Esophagus squamous epithelium (tissue), 5 donors: Measurements from ENCODE around the gene GPC1. TPM values are rescaled to one million over a fixed set of nuclear protein-coding genes. Genes with fewer than 3 reads are reported as not detected.
A peak's percentile ranks its signal among the peaks of the same experiment; 100 is the strongest.

ENCODE experiments used
- DNase-seq: peaks from one replicate; lab custom pipeline; 2025; lab: John Stamatoyannopoulos, UW
- H3K27ac ChIP-seq, 4 donors: fragments of 200-600 bp; sonication (generic); one replicate each; pipeline ENCODE4 v1.5.1; 2016 to 2019; ENCODE audit warnings: mild to moderate bottlenecking in 1 of 4
- H3K27me3 ChIP-seq, 4 donors: fragments of 200-600 bp; sonication (generic); 1 replicate in 3 of 4; 2 replicates in 1 of 4; pipeline versions ENCODE4 v1.5.1 to v1.6.0; 2017 to 2021; ENCODE audit warnings: antibody characterized with exemption in 1 of 4
- H3K36me3 ChIP-seq, 3 donors: fragments of 200-600 bp; sonication (generic); one replicate each; pipeline ENCODE4 v1.5.1; 2016 to 2019
- H3K4me1 ChIP-seq, 3 donors: fragments of 200-600 bp; sonication (generic); one replicate each; pipeline ENCODE4 v1.5.1; 2017 to 2019
- H3K4me3 ChIP-seq, 4 donors: fragments of 200-600 bp; sonication (generic); 1 replicate in 3 of 4; 2 replicates in 1 of 4; pipeline ENCODE4 v1.5.1; 2016 to 2019; ENCODE audit warnings: mild to moderate bottlenecking in 2 of 4, moderate library complexity in 1 of 4
- H3K9me3 ChIP-seq, 3 donors: fragments of 200-600 bp; sonication (generic); one replicate each; pipeline ENCODE4 v1.5.1; 2016 to 2019
- POLR2A ChIP-seq, 4 donors: fragments of 450-650 bp; IDR thresholded peaks; one replicate each; pipeline ENCODE4 v1.6.1; 2017; ENCODE audit warnings: antibody characterized with exemption in 4 of 4, mild to moderate bottlenecking in 4 of 4, moderate library complexity in 3 of 4
- WGBS, 2 donors: methylation state at CpG; one replicate each; pipeline ENCODE4 v1.1.5; 2018; 5-methylcytosine and 5-hydroxymethylcytosine counted together
- intact Hi-C: fragments of 100-400 bp; cut with DNase I; formaldehyde crosslinking; loops from one replicate; pipeline ENCODE4 v1.15.0; 2022
- total RNA-seq, 4 donors: library from RNA; depleted of rRNA; stranded (reverse); fragments of >200 nt; gene quantifications; one replicate each; pipeline ENCODE4 v1.1.0, GENCODE V29; 2016
- TF ChIP-seq, protein P1 (sequence below), 6 experiments: fragments of 450-650 bp in 4 of 6; fragments of 200-600 bp in 2 of 6; sonication (generic) in 2 of 6; IDR thresholded peaks; one replicate each; pipeline ENCODE4 v1.5.1; 2016 to 2019; ENCODE audit warnings: antibody characterized with exemption in 6 of 6, mild to moderate bottlenecking in 4 of 6, moderate library complexity in 4 of 6
- donor health status: DM: yes; HTN: yes; CAD: no.

The GPC1 gene
- total RNA-seq, 4 donors from 2014 or later: 59.3 to 129 (median 78.6) TPM

DNA sequence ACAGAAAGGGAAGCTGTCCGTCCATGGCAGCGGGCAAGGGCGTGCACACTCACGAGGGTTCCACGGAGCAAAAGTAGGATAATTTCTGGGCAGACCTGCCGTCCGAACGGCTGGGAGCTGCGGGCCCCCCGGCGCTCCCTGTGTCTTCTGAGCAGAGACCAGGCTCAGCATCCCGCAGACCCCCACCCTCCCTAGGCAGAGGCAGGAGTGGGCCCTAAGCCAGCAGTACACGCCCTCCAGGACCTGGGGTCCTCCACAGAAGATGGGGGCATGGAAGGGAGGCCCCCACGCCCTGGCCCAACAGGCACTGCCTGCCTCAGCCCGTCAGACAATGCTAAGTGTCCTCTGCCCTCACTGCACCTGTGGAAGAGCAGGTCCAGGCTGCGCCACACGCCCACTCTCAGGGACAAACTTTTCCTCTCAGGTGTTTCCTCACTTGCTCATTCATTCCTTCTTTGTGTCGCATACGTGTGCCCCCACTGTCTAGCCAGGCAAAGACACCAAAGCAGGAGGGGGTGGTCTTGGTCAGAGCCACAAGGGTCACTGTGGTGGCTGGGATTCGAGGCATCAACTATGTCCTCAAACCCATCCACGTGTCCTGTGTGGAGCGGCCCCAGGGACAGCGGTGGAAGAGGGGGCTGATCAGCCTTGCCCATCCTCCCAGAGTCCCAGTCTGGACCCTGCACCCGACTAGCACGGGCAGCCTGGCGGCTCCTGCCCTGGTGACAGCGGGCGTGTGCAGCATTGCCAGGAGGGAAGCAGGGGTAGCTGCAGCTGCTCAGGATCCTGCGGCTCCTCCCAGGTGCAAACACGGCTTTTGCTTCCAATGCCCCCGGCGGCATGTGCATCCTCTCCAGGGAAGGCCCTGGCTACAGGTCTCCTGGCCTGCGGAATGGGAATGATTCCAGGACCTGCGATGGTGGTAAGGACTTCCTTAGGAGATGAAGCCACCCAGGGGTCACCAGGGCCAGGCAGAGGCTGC is 2.4 kb upstream of the GPC1 start:
- H3K4me1 ChIP-seq: peaks cover 29 to 54% (median 32%) of the 10 kb centered on the region in 3 donors
- H3K4me3 ChIP-seq: peak overlapping the region in 2 of 4 donors; percentile 4 to 90
- TF ChIP-seq POLR2A (IDR thresholded peaks at IDR 0.05): no peak
- TF ChIP-seq, protein P1, sequence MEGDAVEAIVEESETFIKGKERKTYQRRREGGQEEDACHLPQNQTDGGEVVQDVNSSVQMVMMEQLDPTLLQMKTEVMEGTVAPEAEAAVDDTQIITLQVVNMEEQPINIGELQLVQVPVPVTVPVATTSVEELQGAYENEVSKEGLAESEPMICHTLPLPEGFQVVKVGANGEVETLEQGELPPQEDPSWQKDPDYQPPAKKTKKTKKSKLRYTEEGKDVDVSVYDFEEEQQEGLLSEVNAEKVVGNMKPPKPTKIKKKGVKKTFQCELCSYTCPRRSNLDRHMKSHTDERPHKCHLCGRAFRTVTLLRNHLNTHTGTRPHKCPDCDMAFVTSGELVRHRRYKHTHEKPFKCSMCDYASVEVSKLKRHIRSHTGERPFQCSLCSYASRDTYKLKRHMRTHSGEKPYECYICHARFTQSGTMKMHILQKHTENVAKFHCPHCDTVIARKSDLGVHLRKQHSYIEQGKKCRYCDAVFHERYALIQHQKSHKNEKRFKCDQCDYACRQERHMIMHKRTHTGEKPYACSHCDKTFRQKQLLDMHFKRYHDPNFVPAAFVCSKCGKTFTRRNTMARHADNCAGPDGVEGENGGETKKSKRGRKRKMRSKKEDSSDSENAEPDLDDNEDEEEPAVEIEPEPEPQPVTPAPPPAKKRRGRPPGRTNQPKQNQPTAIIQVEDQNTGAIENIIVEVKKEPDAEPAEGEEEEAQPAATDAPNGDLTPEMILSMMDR (IDR thresholded peaks at IDR 0.05): no peak
- intact Hi-C loops: no loop called here
- no peaks in the 10 kb centered on the region for H3K36me3 ChIP-seq
- peak overlapping the region; percentile 93 to 99 (median 98) for H3K27ac ChIP-seq
- DNase-seq: no peak
- no peaks in the 10 kb centered on the region for H3K9me3 ChIP-seq
- 66 to 76% methylated on average over 9 to 15 of the region's 34 CpGs for WGBS, 2 donors
- H3K27me3 ChIP-seq: peaks cover 0 to 35% (median 0%) of the 10 kb centered on the region in 4 donors

DNA sequence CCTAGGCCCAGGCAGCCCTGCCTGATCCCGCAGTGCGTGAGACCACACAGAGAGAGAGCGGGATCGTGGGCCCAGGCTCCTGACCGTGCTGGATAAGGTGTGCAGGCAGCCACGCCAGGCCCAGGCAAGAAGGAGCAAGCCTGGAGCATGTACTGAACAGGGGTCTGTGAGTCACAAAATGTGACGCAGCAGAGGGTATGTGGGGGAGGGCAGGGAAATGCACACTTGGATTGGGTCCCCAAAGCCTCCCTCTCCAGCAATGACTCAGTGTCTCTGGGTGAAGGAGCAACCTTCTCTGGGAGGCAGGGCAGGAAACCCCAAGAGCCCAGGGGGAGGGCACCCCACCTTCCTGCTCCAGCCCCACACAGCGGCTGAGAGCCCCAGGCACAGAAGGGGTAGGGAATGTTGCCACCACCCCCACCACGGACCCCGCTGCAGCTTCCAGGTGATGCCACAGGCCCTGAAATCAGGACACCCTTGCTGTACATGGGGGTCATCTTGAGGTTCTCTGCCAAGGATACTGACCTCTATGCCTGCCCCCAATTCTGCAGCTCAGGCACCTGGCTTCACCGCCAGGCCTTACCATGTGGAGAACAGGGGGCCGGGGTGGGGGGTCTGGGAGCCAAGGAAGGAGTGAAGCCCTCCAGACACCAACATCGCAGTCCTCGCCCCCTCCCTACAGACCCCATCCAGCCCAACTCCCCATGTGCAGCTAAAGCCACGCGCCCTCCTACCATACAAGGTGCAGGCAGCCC is 1.3 kb upstream of the GPC1 start:
- TF ChIP-seq, protein P1 (IDR thresholded peaks at IDR 0.05): no peak
- peak in 2 of 4 donors; percentile 54 to 63 for TF ChIP-seq POLR2A (IDR thresholded peaks at IDR 0.05)
- Histone ChIP-seq H3K27ac (peak overlapping the region; percentile 93 to 99 (median 98)), H3K36me3 (no peaks in the 10 kb centered on the region), H3K4me1 (peaks cover 39 to 65% (median 43%) of the 10 kb centered on the region in 3 donors), H3K27me3 (peaks cover 0 to 43% (median 0%) of the 10 kb centered on the region in 4 donors), H3K9me3 (no peaks in the 10 kb centered on the region), H3K4me3 (peak overlapping the region; percentile 63 to 90 (median 72))
- no peak for DNase-seq
- 38 to 58% methylated on average over 5 to 8 of the region's 16 CpGs for WGBS, 2 donors
- intact Hi-C loops: no loop called here

DNA sequence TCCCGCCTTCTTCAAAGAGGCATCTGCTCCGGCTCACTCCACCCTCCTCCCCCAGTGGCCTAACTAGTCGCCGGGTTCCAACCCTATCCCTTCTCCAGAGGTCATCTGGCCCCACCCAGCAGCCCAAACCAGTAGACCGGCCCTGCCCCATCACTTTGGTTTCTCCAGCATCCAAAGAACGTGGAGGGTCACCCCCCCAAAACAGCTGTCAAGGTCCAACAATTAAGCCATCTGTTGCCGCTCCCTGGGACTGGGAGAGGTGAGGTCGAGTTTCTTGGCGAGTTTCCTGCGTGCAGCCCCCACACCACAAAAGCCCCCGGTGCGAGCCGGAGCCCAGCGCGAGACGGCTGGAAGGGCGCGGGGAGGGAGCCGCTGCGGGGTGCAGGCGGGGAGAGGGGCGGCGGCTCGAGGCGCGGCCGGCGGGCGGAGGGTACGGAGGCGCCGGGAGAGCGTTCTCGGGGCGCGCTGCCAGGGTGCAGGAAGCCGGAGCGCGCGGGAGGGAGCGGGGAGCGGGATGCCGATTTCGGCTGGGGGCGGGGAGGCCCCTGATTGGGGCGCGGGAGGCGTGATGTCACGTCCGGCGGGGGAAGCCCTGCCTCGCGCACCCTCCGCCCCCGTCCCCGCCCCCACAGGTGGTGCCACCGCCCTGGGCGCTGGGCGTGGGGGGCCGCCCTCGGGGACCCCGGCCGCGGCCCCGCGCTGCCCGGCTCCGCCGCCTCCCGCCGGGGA is 571 bp upstream of the GPC1 start:
- intact Hi-C loops: no loop called here
- TF ChIP-seq, protein P1 (IDR thresholded peaks at IDR 0.05): no peak
- TF ChIP-seq POLR2A (IDR thresholded peaks at IDR 0.05): peak in 2 of 4 donors; percentile 34 to 68

DNA sequence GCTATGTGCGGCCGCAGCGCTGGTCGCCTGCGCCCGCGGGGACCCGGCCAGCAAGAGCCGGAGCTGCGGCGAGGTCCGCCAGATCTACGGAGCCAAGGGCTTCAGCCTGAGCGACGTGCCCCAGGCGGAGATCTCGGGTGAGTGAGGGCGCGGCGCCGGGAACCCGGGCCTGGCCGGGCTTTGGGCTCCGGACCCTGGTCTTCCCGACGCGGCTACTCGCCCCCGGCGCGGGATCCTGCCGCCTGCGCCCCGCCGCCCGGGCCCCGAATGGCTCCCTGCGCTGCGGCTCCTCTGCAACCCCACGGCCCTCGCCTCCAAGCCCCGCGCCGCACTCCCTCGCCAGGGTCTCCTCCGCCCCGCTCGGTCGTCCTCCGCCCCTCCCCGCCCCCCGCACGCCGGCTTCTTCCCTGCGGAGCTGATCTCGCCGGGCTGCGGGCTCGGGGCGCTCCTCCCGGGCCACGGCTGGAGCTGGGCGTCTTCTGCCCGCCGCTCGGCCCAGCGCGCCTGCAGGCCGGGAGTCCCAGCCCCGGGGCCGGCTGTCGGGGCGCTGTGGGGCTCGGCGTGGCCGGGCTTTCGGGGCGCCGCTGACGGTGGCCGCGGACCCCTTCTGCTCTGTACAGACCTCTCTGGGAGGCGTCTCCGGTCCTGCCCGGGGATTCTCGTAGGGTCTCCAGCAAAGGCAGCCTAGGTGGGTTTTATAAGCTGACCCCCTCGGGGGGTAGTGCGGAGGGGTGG is 652 bp downstream of the GPC1 start:
- WGBS, 2 donors: 0% methylated on average over 5 of the region's 88 CpGs; no CpG with 5 or more reads in 1 of the 2 donors
- peaks cover 0 to 7% (median 0%) of the 10 kb centered on the region in 3 donors for H3K36me3 ChIP-seq
- peak overlapping the region; percentile 63 to 90 (median 72) for H3K4me3 ChIP-seq
- TF ChIP-seq POLR2A (IDR thresholded peaks at IDR 0.05): no peak
- TF ChIP-seq, protein P1 (IDR thresholded peaks at IDR 0.05): no peak
- intact Hi-C loops: loop anchor here (2.0 kb wide), 1 partner anchor 203 kb away; no protein-coding TSS in a partner anchor
- H3K27me3 ChIP-seq: peaks cover 0 to 39% (median 0%) of the 10 kb centered on the region in 4 donors
- peaks cover 51 to 84% (median 57%) of the 10 kb centered on the region in 3 donors for H3K4me1 ChIP-seq
- no peaks in the 10 kb centered on the region for H3K9me3 ChIP-seq
- no peak for DNase-seq
- H3K27ac ChIP-seq: peak overlapping the region; percentile 93 to 99 (median 98)

More for the DNA sequence above, 571 bp upstream of the GPC1 start:
- H3K36me3 ChIP-seq: peaks cover 0 to 3% (median 0%) of the 10 kb centered on the region in 3 donors
- H3K4me1 ChIP-seq: peaks cover 42 to 72% (median 50%) of the 10 kb centered on the region in 3 donors
- peaks cover 0 to 42% (median 0%) of the 10 kb centered on the region in 4 donors for H3K27me3 ChIP-seq
- peak; percentile 26 for DNase-seq
- H3K9me3 ChIP-seq: no peaks in the 10 kb centered on the region
- peak overlapping the region; percentile 63 to 90 (median 72) for H3K4me3 ChIP-seq
- 0 to 2% methylated on average over 9 to 16 of the region's 71 CpGs for WGBS, 2 donors
- H3K27ac ChIP-seq: peak overlapping the region; percentile 93 to 99 (median 98)
